ENCODE data around the gene LIFR. TPM values are rescaled to one million over a fixed set of nuclear protein-coding genes. Genes with fewer than 3 reads are reported as not detected.

Gene LIFR
- total RNA-seq, 1 donor from 2014 or later = 65.4 TPM

DNA sequence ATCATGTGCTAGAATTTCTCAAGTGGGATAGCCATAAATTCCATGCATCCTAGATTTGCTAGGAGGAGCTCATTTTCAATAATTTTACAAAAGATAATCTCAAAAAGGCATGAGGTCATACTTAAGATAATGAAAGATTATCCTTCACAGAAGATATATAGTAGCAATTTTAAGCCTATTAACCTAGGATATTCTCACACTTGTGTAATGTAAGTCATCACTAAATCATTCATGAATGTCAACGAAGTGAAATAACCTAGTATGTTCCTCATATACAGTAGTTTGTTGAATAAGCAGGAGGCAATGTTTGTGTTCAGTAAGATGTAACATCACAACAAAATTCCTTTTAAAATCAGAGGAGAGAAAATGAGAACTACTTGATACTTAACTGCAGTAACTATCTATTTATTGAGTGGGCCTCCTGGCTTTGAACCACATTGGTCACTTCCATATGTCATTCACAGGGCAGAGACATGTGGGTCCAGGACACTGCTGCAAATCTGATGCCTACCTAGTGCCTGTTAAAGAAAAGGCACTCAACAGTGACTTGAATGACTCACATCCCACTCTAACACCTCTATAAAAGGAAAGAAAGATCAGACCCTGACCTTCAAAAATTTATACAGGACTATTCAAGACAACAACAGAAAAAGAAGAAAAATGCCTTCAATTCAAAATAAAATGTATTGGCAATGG lies 8.2 kb downstream of the LIFR start:
- no peak for DNase-seq (ENCODE audit: low spot score)

GRCh38 chr5:38547257-38547656 lies 9.2 kb downstream of the LIFR start:
- no peak for DNase-seq (ENCODE audit: low spot score)

DNA sequence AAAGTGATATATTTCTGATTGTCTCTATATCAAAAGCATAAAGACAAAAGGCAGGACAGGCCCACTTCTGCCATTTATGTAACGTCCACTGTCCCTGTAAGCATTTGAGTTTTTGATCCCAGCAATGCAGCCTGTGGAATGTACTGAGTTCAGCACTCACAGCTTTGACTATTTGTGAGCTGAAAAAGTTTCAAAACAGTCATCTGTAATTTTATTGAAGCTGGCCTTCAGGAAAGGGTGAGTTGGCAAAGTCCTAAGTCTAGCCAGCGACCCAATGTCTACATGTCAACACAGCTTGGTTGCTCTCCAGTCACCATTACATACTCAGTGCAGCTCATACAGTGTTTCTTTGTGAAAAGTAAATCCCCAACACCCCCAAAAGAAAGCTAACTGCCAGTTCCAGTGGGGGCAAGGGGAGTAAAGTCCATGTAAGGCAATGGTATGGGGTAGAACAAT lies 9.7 kb downstream of the LIFR start:
- DNase-seq (ENCODE audit: low spot score) = no peak

DNA sequence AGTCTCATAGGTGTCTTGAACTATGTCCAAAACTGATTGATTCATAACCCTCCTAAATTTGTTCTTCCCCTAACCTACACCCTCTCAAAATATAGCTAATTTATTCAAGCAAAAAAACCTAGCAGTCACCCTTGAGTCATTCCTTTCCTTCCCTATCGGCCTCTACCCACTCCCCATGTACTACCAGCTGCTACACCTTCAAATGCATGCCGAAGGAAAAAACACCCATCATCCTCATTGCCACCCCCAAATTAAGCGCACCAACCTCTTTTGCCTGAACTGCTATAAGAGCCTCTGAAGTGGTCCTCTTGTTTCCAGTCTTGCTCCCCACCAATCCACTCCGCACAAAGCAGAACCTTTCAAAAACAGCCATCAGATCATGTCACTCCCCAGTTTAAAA lies 12.6 kb downstream of the LIFR start:
- no peak for DNase-seq (ENCODE audit: low spot score)

- DNase-seq (ENCODE audit: low spot score) = no peak
These were observed 13.4 kb downstream of the LIFR start for GRCh38 chr5:38543074-38543473.

DNA sequence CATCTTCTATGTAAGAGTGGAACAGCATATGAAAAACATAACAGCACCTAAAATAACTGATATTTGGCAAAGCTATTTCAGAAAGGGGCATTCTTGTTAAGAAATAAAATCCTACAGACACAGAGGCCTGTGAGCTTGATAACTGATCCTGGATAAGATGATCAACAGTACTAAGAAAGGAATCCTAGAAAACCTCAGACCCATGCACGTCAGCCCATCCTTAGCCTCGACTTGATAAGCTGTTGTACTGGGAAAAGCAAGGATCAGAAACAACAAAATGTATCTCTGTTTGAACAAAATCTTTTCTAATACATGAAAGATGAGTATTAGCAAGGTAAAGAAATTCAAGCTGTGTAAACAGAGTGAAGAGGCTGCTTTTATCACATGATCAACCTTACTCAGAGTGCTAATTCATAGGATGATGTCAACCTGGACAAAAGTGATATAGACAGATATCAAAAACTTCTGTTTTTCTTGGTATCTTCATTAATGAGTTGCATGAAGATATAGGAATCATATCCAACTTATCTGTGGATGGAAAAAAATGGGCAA lies 15.2 kb downstream of the LIFR start:
- no peak for DNase-seq (ENCODE audit: low spot score)

DNA sequence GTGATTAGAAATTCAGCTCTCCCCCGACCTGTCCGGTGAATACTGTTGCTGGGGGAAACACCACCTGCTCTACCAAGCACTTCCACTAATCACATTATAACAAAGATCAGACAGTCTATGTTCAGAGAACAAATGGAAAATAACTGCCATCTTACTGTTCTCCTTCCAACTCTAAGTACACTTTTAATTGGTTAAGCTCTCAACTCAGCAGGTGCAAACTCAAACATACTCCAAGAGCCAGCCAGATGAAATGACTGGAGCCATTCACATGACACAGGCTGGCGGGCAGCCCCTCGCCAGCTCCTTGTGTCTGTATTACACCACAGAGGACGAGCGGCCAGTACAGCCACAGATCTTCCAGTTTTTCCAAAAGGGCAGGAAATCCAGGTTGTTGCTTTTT lies 16.1 kb downstream of the LIFR start:
- DNase-seq (ENCODE audit: low spot score) = no peak

DNA sequence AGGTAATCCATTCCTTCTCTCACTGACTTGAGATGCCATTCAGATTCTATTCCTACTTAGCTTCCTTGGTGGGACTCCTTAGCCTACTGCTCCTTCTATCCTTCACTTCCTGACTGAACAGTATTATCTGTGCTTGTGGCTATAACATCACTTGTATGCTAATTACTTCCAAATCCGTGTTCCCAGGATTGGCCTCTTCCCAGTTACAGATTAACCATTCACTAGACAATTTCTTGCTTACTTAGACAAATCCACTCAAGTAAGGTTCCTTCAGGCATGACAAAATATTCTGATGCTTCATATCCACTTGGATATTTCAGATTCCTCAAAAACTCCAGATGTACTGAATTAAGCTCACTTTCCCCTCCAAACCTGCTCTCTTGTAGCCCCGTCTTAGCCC lies 18.3 kb downstream of the LIFR start:
- no peak for DNase-seq (ENCODE audit: low spot score)

DNA sequence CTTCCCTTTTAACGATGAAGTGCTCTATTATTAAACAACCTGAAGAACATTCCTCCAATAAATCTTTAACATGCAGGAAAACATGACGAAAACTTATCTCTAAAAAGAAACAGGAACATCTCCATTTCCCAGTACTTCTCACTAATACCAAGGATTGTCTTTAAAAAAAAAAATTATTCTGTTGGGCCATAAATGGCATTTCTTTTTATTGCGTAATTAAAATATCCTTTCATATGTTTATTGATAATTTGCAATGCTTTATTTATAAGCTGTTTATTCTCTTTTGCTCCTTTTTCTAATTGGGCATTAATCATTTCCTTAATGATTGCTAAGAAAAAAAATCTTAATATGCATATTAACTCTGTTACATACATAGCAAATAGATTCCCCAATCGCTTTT lies 18.9 kb downstream of the LIFR start:
- no peak for DNase-seq (ENCODE audit: low spot score)

GRCh38 chr5:38536968-38537367 lies 19.5 kb downstream of the LIFR start:
- DNase-seq (ENCODE audit: low spot score) = no peak

- no peak for DNase-seq (ENCODE audit: low spot score)
These were observed 20.6 kb downstream of the LIFR start for GRCh38 chr5:38535845-38536244.

DNA sequence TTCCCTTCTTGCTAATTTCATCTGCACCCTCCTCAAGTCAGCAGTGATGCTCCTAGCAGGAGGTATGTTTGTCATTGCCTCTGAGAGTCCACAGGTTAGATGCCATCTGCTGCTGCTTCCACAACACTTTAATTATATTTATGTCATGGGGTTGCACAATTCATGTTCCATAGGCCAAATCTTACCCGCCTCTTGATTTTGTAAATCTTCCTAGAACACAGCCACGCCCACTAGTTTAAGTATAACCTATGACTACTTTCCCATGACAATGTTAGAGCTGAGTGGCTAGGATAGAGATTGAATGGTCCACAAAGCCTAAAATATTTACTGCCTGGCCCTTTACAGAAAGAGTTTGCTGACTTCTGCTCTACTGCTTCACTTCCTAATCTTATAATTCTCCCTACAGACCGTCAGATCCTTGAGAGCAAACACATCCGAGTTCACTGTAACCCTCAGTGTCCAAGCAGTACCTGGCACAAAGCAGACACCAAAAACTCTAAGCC lies 21.1 kb downstream of the LIFR start:
- DNase-seq (ENCODE audit: low spot score) = no peak

GRCh38 chr5:38534156-38534453 lies 22.3 kb downstream of the LIFR start:
- DNase-seq (ENCODE audit: low spot score) = no peak

- no peak for DNase-seq (ENCODE audit: low spot score)
These were observed 22.9 kb downstream of the LIFR start for GRCh38 chr5:38533286-38534155.

GRCh38 chr5:38532165-38532669 lies 24.2 kb downstream of the LIFR start:
- DNase-seq (ENCODE audit: low spot score) = no peak

DNA sequence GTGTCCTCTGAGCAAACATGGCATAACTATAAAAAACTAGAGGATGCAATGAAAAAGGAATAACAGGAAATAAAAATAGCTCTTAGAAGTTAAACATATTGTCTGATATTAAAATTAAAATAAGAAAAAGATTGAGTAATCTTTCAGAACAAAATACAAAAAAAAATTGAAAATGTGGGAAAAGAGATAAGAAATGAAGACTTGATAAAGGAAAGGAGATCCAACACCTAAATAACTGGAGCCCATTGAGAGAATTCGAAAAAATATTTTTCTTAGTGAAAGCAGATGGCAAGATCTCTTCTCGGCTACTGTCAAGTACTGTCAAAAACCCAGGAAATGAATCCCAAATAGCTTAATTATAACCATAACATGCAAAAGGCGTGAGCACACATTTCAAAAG lies 24.9 kb downstream of the LIFR start:
- no peak for DNase-seq (ENCODE audit: low spot score)

DNA sequence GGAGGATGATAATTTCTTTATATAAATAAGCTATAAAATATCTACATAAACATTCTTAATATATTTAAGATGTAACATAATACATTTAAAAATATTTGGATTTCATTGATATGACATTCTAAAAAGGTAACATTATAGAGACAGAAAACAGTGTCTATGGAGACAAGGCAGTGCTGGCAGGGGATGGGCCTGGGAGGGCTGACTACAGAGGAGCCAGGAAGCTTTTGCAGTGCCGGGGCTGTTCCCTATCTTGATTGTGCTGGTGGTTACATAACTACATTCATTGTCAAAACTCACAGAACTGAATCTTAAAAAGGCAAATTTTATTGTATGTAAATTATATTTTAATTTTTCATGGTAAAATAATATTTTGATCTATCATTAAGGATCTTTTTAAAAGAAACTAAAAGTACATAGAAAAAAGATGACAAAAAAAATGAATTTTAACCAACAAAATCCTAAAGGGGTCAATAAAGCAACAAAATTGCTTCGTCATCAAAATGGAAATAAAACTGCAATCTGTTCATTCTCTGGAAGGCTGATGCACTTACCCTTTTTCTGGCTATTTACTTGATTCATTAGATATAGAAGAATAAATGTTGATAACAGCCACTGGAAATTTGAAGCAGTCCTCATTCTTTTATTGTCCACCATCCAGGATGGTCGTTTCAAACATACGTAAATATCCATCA lies 26.3 kb downstream of the LIFR start:
- no peak for DNase-seq (ENCODE audit: low spot score)

- DNase-seq (ENCODE audit: low spot score) = no peak
These were observed 28.2 kb downstream of the LIFR start for GRCh38 chr5:38528162-38528703.

GRCh38 chr5:38527475-38527874 lies 29.0 kb downstream of the LIFR start:
- no peak for DNase-seq (ENCODE audit: low spot score)

DNA sequence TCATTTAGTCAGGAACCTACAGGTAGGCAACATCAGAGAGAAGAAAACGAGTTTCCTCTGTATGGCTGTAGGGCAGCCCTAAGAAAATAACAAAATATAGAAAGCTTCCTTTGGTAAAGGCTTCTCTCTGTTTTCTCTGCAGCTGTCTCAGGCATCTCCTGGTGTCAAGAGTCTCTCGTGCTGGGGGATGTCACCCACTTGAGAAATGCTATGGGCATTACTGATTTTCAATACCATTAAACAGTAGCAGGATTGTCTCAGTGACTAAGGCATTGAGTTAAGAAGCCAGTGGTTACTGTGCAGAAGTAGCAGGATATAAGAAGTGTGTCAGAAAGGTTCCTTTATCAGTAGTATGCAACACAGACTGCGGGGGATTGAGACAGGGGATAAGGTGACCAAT lies 32.4 kb downstream of the LIFR start:
- no peak for DNase-seq (ENCODE audit: low spot score)

GRCh38 chr5:38519476-38519875 lies 37.0 kb downstream of the LIFR start:
- DNase-seq (ENCODE audit: low spot score) = no peak

DNA sequence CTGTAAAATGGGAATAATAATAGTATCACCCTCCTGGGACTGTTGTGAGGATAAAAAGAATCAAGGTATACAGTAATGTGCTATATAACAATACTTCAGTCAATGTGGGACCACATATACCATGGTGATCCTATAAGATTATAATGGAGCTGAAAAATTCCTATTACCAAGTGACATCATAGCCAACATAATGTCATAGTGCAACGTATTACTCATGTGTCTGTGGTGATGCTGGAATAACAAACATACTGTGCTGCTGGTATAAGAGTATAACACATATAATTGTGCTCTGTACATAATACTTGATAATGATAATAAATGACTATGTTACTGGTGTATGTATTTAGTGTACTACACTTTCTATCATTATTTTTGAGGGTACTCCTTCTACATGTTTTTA lies 38.1 kb downstream of the LIFR start:
- DNase-seq (ENCODE audit: low spot score) = no peak
